Liver (tissue), 9 donors: ENCODE results near the gene CAPRIN2. TPM values are rescaled to one million over a fixed set of nuclear protein-coding genes. Genes with fewer than 3 reads are reported as not detected.

Experiments
- DNase-seq: peaks from one replicate; pipeline ENCODE4 v3.0.0-alpha.2; 2017; ENCODE audit warnings: low spot score
- H3K27ac ChIP-seq, 2 donors: one replicate each; pipeline ENCODE4 v1.7.0; 2013; ENCODE audit warnings: inconsistent platforms in 2 of 2, low read length in 2 of 2, control low read depth in 1 of 2, low read depth in 1 of 2, mild to moderate bottlenecking in 1 of 2
- H3K27me3 ChIP-seq, 4 donors: one replicate each; pipeline versions ENCODE4 v1.6.1 to v1.7.0; 2013; ENCODE audit warnings: low read length in 3 of 4, inconsistent platforms in 1 of 4, mild to moderate bottlenecking in 1 of 4, moderate library complexity in 1 of 4; ENCODE audit not compliant: control insufficient read depth in 4 of 4, insufficient read depth in 4 of 4
- H3K36me3 ChIP-seq, 4 donors: one replicate each; pipeline versions ENCODE4 v1.6.1 to v1.7.0; 2013; ENCODE audit warnings: low read length in 3 of 4, mild to moderate bottlenecking in 3 of 4, low read depth in 1 of 4, moderate library complexity in 1 of 4; ENCODE audit not compliant: control insufficient read depth in 4 of 4, insufficient read depth in 3 of 4
- H3K4me1 ChIP-seq, 4 donors: one replicate each; pipeline versions ENCODE4 v1.6.1 to v1.7.0; 2013; ENCODE audit warnings: low read length in 3 of 4, mild to moderate bottlenecking in 3 of 4, moderate library complexity in 1 of 4; ENCODE audit not compliant: control insufficient read depth in 4 of 4, insufficient read depth in 4 of 4
- H3K4me3 ChIP-seq, 3 donors: one replicate each; pipeline versions ENCODE4 v1.6.1 to v1.7.0; 2013; ENCODE audit warnings: low read length in 3 of 3, control low read depth in 1 of 3, low read depth in 1 of 3, mild to moderate bottlenecking in 1 of 3
- H3K9ac ChIP-seq, 2 donors: one replicate each; pipeline ENCODE4 v1.7.0; 2013; ENCODE audit warnings: low read length in 2 of 2, mild to moderate bottlenecking in 2 of 2, moderate library complexity in 2 of 2, control low read depth in 1 of 2, low read depth in 1 of 2
- H3K9me3 ChIP-seq, 4 donors: one replicate each; pipeline versions ENCODE4 v1.6.1 to v1.7.0; 2013; ENCODE audit warnings: low read length in 3 of 4; ENCODE audit not compliant: control insufficient read depth in 4 of 4
- EGR1 ChIP-seq, 2 donors: IDR thresholded peaks; 2 replicates each; pipeline ENCODE4 v1.6.1; 2016 to 2018; ENCODE audit warnings: antibody characterized with exemption in 2 of 2, low read depth in 2 of 2
- FOXA2 ChIP-seq: IDR thresholded peaks from 2 replicates; pipeline ENCODE4 v1.6.1; 2016; ENCODE audit warnings: antibody characterized with exemption
- GABPA ChIP-seq, 2 donors: IDR thresholded peaks in 1 of 2; conservative IDR thresholded peaks in 1 of 2; 2 replicates each; pipeline ENCODE4 v1.6.1; 2016; ENCODE audit warnings: antibody characterized with exemption in 2 of 2, mild to moderate bottlenecking in 1 of 2, moderate library complexity in 1 of 2
- HNF4A ChIP-seq, 2 donors: conservative IDR thresholded peaks; 2 replicates each; pipeline ENCODE4 v1.6.1; 2016; ENCODE audit warnings: antibody characterized with exemption in 2 of 2, mild to moderate bottlenecking in 2 of 2
- HNF4G ChIP-seq: IDR thresholded peaks from 2 replicates; pipeline ENCODE4 v1.6.1; 2016; ENCODE audit warnings: antibody characterized with exemption
- JUND ChIP-seq, 2 donors: IDR thresholded peaks; 2 replicates each; pipeline ENCODE4 v1.6.1; 2016; ENCODE audit warnings: antibody characterized with exemption in 2 of 2
- NR2F2 ChIP-seq: IDR thresholded peaks from 2 replicates; pipeline ENCODE4 v1.6.1; 2016; ENCODE audit warnings: antibody characterized with exemption
- RAD21 ChIP-seq, 2 donors: IDR thresholded peaks; 2 replicates each; pipeline ENCODE4 v1.6.1; 2016; ENCODE audit warnings: antibody characterized with exemption in 2 of 2, mild to moderate bottlenecking in 2 of 2
- RXRA ChIP-seq, 2 donors: IDR thresholded peaks; 2 replicates each; pipeline ENCODE4 v1.6.1; 2017 to 2018; ENCODE audit warnings: antibody characterized with exemption in 2 of 2, mild to moderate bottlenecking in 1 of 2
- SP1 ChIP-seq: IDR thresholded peaks from 2 replicates; pipeline ENCODE4 v1.6.1; 2018; ENCODE audit warnings: antibody characterized with exemption, mild to moderate bottlenecking
- YY1 ChIP-seq: IDR thresholded peaks from 2 replicates; pipeline ENCODE4 v1.6.1; 2016; ENCODE audit warnings: antibody characterized with exemption, mild to moderate bottlenecking
- whole genome bisulfite sequencing: extraction: QIAGEN DNeasy Blood & Tissue Kit; methylation state at CpG from one replicate; pipeline ENCODE4 v1.1.7; 2013; 5-methylcytosine and 5-hydroxymethylcytosine counted together
- polyA plus RNA-seq, 2 donors: library from polyadenylated mRNA; stranded (reverse) in 1 of 2; unstranded in 1 of 2; fragments of 200-250 nt in 1 of 2; fragments of >200 nt in 1 of 2; fragmentation: Nextera tagmentation in 1 of 2; extraction: Ambion mirVana in 1 of 2; gene quantifications; one replicate each; pipeline versions ENCODE4 v1.2.1 to v1.2.3, GENCODE V29; 2013 to 2015
- total RNA-seq, 2 donors: library from RNA; depleted of rRNA; stranded (reverse); fragments of >200 nt; gene quantifications; one replicate each; pipeline ENCODE4 v1.2.3, GENCODE V29; 2014
- TF ChIP-seq, protein P1 (sequence below): IDR thresholded peaks from 2 replicates; pipeline ENCODE4 v1.6.1; 2016; ENCODE audit warnings: antibody characterized with exemption, mild to moderate bottlenecking
- TF ChIP-seq, protein P2 (sequence below): IDR thresholded peaks from 2 replicates; pipeline ENCODE4 v1.6.1; 2016; ENCODE audit warnings: antibody characterized with exemption
- TF ChIP-seq, protein P3 (sequence below): fragments of 150-350 bp; IDR thresholded peaks from 2 replicates; pipeline ENCODE4 v1.5.1; 2017; ENCODE audit warnings: improper control_type of control experiment, low read depth, low read length; ENCODE audit not compliant: missing input control
- TF ChIP-seq, protein P4 (sequence below): IDR thresholded peaks from 2 replicates; pipeline ENCODE4 v1.6.1; 2016; ENCODE audit warnings: antibody characterized with exemption
- donor health status: healthy.
- donor health status: healthy.
- donor health status: healthy.
- donor health status: healthy.
- donor health status: healthy.

Gene CAPRIN2
- total and polyA plus RNA-seq, 4 donors, result 4.6 to 14.8 (median 9.4) TPM

DNA sequence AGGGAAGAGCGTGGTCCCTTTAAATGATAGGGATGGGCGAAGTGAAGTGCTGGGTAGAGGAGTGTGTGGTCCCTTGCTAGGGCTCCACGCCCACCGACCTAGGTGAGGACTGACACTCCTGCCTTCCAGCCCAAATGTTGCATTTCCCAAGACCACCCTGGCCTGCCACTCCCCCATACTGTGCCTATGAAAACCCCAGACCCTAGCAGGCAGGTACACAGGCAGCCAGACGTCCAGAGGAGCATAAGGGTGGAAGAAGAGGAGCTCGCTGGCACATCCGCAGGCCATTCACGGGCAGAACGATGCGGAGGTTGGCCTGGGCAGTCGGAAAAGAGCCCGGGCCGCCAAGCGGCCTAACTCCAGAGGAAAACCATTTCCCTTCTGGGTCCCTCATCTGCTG, 58.3 kb downstream of the CAPRIN2 start:
- 91% methylated on average over 14 of the region's 14 CpGs for WGBS
- H3K9ac ChIP-seq, result peak overlapping the region in 1 of 2 donors; percentile 48
- no peak for TF ChIP-seq RXRA (IDR thresholded peaks at IDR 0.05)
- no peak for TF ChIP-seq EGR1 (IDR thresholded peaks at IDR 0.05; ENCODE audit: low read depth in 2 of 2)
- no peak for TF ChIP-seq RAD21 (IDR thresholded peaks at IDR 0.05)
- TF ChIP-seq, protein P1, sequence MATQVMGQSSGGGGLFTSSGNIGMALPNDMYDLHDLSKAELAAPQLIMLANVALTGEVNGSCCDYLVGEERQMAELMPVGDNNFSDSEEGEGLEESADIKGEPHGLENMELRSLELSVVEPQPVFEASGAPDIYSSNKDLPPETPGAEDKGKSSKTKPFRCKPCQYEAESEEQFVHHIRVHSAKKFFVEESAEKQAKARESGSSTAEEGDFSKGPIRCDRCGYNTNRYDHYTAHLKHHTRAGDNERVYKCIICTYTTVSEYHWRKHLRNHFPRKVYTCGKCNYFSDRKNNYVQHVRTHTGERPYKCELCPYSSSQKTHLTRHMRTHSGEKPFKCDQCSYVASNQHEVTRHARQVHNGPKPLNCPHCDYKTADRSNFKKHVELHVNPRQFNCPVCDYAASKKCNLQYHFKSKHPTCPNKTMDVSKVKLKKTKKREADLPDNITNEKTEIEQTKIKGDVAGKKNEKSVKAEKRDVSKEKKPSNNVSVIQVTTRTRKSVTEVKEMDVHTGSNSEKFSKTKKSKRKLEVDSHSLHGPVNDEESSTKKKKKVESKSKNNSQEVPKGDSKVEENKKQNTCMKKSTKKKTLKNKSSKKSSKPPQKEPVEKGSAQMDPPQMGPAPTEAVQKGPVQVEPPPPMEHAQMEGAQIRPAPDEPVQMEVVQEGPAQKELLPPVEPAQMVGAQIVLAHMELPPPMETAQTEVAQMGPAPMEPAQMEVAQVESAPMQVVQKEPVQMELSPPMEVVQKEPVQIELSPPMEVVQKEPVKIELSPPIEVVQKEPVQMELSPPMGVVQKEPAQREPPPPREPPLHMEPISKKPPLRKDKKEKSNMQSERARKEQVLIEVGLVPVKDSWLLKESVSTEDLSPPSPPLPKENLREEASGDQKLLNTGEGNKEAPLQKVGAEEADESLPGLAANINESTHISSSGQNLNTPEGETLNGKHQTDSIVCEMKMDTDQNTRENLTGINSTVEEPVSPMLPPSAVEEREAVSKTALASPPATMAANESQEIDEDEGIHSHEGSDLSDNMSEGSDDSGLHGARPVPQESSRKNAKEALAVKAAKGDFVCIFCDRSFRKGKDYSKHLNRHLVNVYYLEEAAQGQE, result no peak
- TF ChIP-seq FOXA2, result no peak
- TF ChIP-seq YY1, result no peak
- no peak for TF ChIP-seq JUND (IDR thresholded peaks at IDR 0.05)
- no peak for TF ChIP-seq GABPA (IDR thresholded peaks at IDR 0.05 in 1 of 2, conservative IDR thresholded peaks at IDR 0.05 in 1 of 2)
- no peak for TF ChIP-seq SP1
- TF ChIP-seq, protein P2, sequence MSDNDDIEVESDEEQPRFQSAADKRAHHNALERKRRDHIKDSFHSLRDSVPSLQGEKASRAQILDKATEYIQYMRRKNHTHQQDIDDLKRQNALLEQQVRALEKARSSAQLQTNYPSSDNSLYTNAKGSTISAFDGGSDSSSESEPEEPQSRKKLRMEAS, result no peak
- TF ChIP-seq HNF4A (conservative IDR thresholded peaks at IDR 0.05), result no peak
- no peak for TF ChIP-seq NR2F2
- TF ChIP-seq, protein P3, sequence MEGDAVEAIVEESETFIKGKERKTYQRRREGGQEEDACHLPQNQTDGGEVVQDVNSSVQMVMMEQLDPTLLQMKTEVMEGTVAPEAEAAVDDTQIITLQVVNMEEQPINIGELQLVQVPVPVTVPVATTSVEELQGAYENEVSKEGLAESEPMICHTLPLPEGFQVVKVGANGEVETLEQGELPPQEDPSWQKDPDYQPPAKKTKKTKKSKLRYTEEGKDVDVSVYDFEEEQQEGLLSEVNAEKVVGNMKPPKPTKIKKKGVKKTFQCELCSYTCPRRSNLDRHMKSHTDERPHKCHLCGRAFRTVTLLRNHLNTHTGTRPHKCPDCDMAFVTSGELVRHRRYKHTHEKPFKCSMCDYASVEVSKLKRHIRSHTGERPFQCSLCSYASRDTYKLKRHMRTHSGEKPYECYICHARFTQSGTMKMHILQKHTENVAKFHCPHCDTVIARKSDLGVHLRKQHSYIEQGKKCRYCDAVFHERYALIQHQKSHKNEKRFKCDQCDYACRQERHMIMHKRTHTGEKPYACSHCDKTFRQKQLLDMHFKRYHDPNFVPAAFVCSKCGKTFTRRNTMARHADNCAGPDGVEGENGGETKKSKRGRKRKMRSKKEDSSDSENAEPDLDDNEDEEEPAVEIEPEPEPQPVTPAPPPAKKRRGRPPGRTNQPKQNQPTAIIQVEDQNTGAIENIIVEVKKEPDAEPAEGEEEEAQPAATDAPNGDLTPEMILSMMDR, result no peak
- TF ChIP-seq, protein P4, sequence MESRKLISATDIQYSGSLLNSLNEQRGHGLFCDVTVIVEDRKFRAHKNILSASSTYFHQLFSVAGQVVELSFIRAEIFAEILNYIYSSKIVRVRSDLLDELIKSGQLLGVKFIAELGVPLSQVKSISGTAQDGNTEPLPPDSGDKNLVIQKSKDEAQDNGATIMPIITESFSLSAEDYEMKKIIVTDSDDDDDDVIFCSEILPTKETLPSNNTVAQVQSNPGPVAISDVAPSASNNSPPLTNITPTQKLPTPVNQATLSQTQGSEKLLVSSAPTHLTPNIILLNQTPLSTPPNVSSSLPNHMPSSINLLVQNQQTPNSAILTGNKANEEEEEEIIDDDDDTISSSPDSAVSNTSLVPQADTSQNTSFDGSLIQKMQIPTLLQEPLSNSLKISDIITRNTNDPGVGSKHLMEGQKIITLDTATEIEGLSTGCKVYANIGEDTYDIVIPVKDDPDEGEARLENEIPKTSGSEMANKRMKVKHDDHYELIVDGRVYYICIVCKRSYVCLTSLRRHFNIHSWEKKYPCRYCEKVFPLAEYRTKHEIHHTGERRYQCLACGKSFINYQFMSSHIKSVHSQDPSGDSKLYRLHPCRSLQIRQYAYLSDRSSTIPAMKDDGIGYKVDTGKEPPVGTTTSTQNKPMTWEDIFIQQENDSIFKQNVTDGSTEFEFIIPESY, result no peak
- no peak for TF ChIP-seq HNF4G
- H3K4me3 ChIP-seq, result no peak overlapping the region
- no peak overlapping the region for H3K27ac ChIP-seq
- no peaks in the 10 kb centered on the region for H3K9me3 ChIP-seq
- no peaks in the 10 kb centered on the region for H3K36me3 ChIP-seq
- no peak for DNase-seq
- no peaks in the 10 kb centered on the region for H3K27me3 ChIP-seq
- peaks cover 0 to 32% (median 16%) of the 10 kb centered on the region in 4 donors for H3K4me1 ChIP-seq

DNA sequence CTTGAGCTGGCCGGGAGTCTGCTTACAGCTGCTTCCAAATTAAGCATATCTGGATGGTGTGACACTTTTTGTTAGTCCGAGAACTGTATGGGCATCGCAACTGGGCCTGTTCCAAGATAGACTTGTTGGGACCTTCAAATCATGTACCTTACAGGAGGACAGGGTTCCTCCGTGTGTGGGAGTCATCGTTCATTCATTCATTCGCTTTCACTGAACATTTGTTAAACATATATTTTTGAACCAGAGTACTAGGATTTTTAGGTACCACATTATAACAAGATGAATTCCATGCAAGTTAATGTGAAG, 58.7 kb downstream of the CAPRIN2 start:
- Histone ChIP-seq H3K27me3 (no peaks in the 10 kb centered on the region), H3K4me1 (peaks cover 0 to 32% (median 16%) of the 10 kb centered on the region in 4 donors), H3K27ac (peak overlapping the region; percentile 81 to 84), H3K9ac (peak overlapping the region; percentile 48 to 49), H3K4me3 (peak overlapping the region; percentile 72 to 93 (median 82)), H3K36me3 (no peaks in the 10 kb centered on the region), H3K9me3 (no peaks in the 10 kb centered on the region)
- TF ChIP-seq JUND (IDR thresholded peaks at IDR 0.05) (no peak), SP1 (no peak), EGR1 (IDR thresholded peaks at IDR 0.05; ENCODE audit: low read depth in 2 of 2) (peak in 1 of 2 donors; percentile 6), GABPA (IDR thresholded peaks at IDR 0.05 in 1 of 2, conservative IDR thresholded peaks at IDR 0.05 in 1 of 2) (peak in 1 of 2 donors; percentile 4), YY1 (peak; percentile 51)
- TF ChIP-seq, protein P4, result no peak
- DNase-seq, result no peak
- WGBS, result 9% methylated on average over 6 of the region's 6 CpGs
